ACHN (cell line): ENCODE results near the gene C1R.

Experiments
- DNase-seq: peaks from one replicate; pipeline ENCODE4 v3.0.0-alpha.2; 2015
- in situ Hi-C: cut with HindIII; loops from 2 replicates; pipeline ENCODE4 v1.10.0; 2017; ENCODE audit warnings: low sequenced_read_pairs, low pct_ligation_motif_present, low pct_unique_long_range_greater_than_20kb

C1R gene

GRCh38 chr12:7079826-7080125, 12.5 kb downstream of the C1R start:
- in situ Hi-C loops: no loop called here
- peak; percentile 34 for DNase-seq

GRCh38 chr12:7078163-7078562, 14.1 kb downstream of the C1R start:
- in situ Hi-C loops: no loop called here
- no peak for DNase-seq

- in situ Hi-C loops: no loop called here
- no peak for DNase-seq
Measured at GRCh38 chr12:7076493-7076892, 15.8 kb downstream of the C1R start.

DNA sequence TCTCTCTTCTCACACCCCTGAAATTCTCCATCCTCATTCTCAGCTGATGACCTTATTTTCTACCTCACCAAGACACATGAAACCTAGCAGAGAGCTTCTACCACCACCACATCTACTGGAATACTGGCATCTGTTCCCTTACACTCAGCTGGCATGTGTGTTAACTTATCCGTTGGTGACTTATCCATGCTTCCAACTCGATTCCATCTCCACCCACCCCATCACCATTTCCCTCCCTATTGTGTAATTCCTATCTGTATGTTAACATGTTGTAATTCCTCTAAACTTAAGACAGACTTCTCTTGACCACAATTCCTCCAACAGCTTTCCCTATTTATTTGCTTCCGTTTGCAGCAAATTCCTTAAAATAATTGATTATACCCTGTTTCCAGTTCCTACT, 16.3 kb downstream of the C1R start:
- in situ Hi-C loops: no loop called here
- DNase-seq: no peak

- no peak for DNase-seq
- in situ Hi-C loops: no loop called here
Measured at GRCh38 chr12:7075518-7075917, 16.7 kb downstream of the C1R start.

DNA sequence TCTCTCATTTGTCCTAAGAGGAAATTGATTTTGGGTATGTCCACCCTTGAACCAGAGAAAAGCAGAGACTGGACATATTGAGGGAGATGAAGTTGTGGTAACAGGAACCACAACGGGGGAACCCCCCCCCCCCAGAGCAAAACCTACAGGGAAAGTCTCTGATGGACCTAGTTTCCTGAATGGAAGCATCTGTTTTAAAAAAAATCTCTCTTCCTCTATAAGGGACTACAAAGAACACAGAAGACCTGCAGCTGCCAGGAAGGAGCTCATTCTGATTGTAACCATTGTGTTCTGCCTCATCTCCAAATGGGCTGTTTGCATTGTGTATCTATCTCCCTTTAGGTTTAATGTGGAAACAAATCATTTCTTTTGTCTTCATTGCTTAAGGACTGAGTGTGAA, 18.3 kb downstream of the C1R start:
- in situ Hi-C loops: no loop called here
- DNase-seq: no peak

DNA sequence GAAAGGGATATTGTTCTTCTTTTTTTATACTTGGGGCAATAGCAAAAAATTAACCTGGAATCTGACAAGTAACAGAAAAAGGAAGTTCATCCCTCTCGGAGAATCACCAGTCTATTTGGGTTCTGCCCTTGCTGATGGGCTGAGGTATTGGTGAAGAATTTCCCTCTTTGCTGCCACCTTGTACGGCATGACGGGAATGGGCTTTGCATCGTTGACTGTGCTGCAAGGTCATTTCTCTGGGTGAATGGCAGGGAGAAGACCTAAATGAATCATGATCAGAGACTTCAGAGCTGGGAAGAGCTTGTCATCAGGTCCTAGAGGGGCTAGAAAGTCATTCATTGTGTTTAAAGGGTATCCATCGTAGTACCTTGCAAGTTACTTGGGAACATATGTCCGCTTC, 19.7 kb downstream of the C1R start:
- in situ Hi-C loops: no loop called here
- DNase-seq: no peak

- no peak for DNase-seq
- in situ Hi-C loops: no loop called here
Measured at GRCh38 chr12:7072035-7072434, 20.2 kb downstream of the C1R start.

- in situ Hi-C loops: no loop called here
- DNase-seq: no peak
Measured at GRCh38 chr12:7069386-7069785, 22.9 kb downstream of the C1R start.

- in situ Hi-C loops: no loop called here
- no peak for DNase-seq
Measured at GRCh38 chr12:7068994-7069346, 23.3 kb downstream of the C1R start.

DNA sequence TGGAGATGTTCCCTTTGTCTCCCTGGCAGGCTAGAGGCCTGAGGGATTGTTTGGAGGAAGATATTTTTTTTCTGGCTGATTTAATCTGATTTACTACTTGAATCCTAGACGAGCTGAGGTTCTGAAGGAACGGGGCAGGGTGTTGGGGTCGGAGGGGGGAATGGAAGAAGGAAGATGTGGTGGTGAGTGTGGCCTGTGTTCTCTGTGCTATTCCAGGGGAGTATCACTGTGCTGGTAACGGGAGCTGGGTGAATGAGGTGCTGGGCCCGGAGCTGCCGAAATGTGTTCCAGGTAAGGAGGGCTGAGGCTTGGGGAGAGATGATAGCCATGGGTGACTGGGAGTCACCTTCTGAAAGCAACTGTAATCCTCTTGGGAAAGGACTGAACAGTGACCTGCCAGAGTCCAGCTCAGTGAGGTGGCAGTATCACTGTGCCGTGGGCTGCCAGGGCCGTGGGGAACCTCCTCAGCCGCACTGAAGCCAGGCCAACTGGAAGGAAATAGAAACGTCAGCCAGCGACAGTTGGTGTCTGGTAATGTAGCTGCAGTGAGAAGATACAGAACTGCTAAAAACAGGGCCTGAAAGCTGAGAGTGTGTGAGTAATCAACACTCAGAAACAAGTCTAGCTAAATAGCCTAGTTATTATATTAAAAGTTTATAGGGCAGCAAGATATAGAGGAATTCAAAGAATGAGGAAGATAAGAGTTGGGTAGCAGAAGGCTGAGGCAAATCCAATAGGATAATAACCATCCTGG, 23.8 kb downstream of the C1R start:
- in situ Hi-C loops: no loop called here
- no peak for DNase-seq

- in situ Hi-C loops: no loop called here
Measured at GRCh38 chr12:7067096-7067495, 25.1 kb downstream of the C1R start.

GRCh38 chr12:7066596-7066995, 25.6 kb downstream of the C1R start:
- no peak for DNase-seq
- in situ Hi-C loops: no loop called here

More at GRCh38 chr12:7067096-7067495, 25.1 kb downstream of the C1R start:
- no peak for DNase-seq

GRCh38 chr12:7065073-7065623, 27.1 kb downstream of the C1R start:
- DNase-seq: no peak
- in situ Hi-C loops: no loop called here

DNA sequence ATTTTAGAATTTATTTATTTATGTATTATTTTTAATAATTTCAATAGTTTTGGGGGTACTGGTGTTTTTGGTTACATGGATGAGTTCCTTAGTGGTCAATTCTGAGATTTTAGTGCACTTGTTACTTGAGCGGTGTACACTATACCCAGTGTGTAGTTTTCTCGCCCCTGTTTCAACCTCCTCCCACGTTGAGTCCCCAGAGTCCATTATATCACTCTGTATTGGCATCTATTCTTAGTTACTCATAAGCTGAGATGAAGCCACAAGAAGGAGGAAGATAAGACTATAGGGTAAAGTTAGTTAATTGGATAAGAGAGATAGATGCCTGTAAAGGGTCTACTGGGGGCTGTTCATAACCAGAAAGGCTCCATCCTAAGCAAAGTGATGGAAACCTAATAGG, 27.7 kb downstream of the C1R start:
- in situ Hi-C loops: no loop called here
- no peak for DNase-seq

GRCh38 chr12:7061596-7061995, 30.6 kb downstream of the C1R start:
- DNase-seq: no peak
- in situ Hi-C loops: no loop called here

GRCh38 chr12:7061138-7061537, 31.1 kb downstream of the C1R start:
- DNase-seq: no peak

GRCh38 chr12:7060353-7060954, 31.8 kb downstream of the C1R start, which contains the start of gene C1S:
TSS of gene C1S (plus strand) at chr12:7060718. CDS start at chr12:7061913, 1,195 bp downstream.
- in situ Hi-C loops: no loop called here
- DNase-seq: peak; percentile 94

More at GRCh38 chr12:7061138-7061537, 31.1 kb downstream of the C1R start:
- in situ Hi-C loops: no loop called here

DNA sequence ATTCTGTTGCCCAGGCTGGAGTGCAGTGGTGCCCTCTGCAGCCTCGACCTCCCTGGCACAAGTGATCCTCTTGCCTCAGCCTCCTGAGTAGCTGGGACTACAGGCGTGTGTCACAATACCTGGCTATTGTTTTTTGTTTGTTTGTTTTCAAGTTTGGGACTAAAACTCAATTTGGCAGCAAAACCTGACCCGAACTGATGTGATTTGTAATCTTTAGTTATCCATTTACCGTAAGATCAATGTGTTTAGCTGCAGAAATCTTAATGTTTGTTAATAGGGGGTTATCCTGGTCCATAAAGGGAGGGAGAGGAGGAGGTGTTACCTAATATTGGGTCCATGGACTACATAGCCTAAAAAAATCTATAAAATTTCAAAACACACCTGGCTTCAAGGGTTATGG, 32.5 kb downstream of the C1R start:
- in situ Hi-C loops: no loop called here
- DNase-seq: no peak

- DNase-seq: no peak
- in situ Hi-C loops: no loop called here
Measured at GRCh38 chr12:7058850-7059395, 33.3 kb downstream of the C1R start.
